ENCODE data around the gene CYS1. TPM values are rescaled to one million over a fixed set of nuclear protein-coding genes. Genes with fewer than 3 reads are reported as not detected.

CYS1 gene
- total RNA-seq, 3 donors from 2014 or later (not counting 1 experiment from before 2014, with no cell fraction given) = not detected

DNA sequence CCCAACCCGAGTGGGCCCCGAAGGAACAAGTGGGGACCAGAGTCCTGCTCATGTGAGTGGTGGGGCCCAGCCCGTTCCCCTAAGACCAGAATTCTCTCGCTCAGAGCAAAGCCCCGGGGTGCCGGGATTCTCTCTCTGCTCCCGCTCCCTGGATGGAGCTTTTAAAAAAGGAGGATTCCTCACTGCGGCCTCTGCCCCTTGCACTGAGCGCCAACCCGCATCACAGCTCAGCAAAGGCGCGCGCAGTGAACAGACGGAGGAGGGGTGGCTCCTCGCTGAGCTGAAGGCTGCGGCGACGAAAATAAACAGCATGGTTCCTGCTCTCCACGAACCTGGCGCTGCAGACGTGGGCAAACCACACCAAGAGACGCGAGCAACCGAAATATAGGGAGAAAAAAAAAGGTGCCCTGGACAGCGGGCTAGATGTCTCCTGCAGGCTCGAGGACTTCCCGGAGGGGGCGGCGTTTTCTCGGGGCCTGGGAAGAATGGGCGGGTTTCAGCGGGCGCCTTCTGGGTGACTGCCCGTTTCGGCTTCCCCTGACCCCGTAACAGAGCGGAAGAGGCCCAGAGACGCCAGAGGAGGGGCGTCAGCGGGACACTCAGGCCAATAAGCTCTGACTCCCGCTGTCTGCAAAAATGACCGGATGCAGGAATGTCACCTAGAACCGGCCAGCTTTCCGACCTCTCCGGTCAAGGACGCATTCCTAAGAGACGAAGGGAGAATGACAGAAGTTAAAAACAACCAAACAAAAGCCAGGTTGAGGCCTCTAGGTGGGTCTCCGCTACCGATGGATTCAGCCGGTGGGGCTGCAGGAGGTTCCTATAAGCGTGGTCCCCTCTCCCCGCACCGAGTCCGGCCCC lies 37.7 kb downstream of the CYS1 start:
- Mint-ChIP-seq H3K9me3 (no peaks in the 10 kb centered on the region), H3K4me3 (peak overlapping the region; percentile 92), H3K4me1 (peaks cover 14 to 54% of the 10 kb centered on the region in 2 donors), H3K36me3 (no peaks in the 10 kb centered on the region), H3K27ac (peak overlapping the region; percentile 95 to 96), H3K27me3 (ENCODE audit: low read depth in 2 of 2) (no peaks in the 10 kb centered on the region)
- TF ChIP-seq, protein P1, sequence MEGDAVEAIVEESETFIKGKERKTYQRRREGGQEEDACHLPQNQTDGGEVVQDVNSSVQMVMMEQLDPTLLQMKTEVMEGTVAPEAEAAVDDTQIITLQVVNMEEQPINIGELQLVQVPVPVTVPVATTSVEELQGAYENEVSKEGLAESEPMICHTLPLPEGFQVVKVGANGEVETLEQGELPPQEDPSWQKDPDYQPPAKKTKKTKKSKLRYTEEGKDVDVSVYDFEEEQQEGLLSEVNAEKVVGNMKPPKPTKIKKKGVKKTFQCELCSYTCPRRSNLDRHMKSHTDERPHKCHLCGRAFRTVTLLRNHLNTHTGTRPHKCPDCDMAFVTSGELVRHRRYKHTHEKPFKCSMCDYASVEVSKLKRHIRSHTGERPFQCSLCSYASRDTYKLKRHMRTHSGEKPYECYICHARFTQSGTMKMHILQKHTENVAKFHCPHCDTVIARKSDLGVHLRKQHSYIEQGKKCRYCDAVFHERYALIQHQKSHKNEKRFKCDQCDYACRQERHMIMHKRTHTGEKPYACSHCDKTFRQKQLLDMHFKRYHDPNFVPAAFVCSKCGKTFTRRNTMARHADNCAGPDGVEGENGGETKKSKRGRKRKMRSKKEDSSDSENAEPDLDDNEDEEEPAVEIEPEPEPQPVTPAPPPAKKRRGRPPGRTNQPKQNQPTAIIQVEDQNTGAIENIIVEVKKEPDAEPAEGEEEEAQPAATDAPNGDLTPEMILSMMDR (IDR thresholded peaks at IDR 0.05) = no peak
- intact Hi-C loops (cut with micrococcal nuclease) = loop anchor here (1.0 kb wide), 1 partner anchor 13 kb away; no protein-coding TSS in a partner anchor
- Histone ChIP-seq H3K27me3 (ENCODE audit: control insufficient read depth, insufficient read depth, low read length) (no peaks in the 10 kb centered on the region), H3K4me3 (ENCODE audit: low read length) (peak overlapping the region; percentile 62), H3K9me3 (ENCODE audit: control insufficient read depth, insufficient read depth, low read length) (no peaks in the 10 kb centered on the region), H3K4me1 (ENCODE audit: control insufficient read depth, insufficient read depth, low read length) (peaks cover 38% of the 10 kb centered on the region), H3K36me3 (ENCODE audit: control insufficient read depth, insufficient read depth, low read length) (peaks cover 5% of the 10 kb centered on the region), H3K27ac (ENCODE audit: low read length) (peak overlapping the region; percentile 86)
- peak; percentile 1 to 13 (median 8) for ATAC-seq
- DNase-seq = peak; percentile 44 to 71
- WGBS (ENCODE audit: insufficient coverage) = 30% methylated on average over 54 of the region's 54 CpGs

DNA sequence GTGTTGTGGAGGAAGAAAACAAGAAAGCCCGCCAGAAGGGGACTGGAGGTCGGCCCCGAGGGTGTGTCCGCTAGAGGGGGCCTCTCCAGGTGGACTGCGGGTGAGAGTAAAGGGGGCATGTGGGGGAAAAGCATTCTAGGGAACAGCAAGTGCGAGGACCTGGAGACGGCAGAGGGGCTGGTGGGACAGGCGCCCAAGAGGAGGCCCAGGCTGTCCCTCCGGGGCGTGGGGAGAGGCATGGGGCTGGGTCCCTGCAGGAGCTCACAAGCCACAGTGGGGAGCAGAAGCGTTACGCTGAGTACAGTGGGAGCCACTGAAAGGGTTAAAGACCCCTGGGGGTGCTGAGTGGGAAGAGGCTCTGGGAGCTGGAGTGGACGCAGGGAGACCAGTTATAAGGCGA lies 38.5 kb downstream of the CYS1 start:
- H3K27ac ChIP-seq (ENCODE audit: low read length) = no peak overlapping the region
- H3K4me3 Mint-ChIP-seq = peak overlapping the region; percentile 92
- TF ChIP-seq, protein P1 (IDR thresholded peaks at IDR 0.05) = no peak

DNA sequence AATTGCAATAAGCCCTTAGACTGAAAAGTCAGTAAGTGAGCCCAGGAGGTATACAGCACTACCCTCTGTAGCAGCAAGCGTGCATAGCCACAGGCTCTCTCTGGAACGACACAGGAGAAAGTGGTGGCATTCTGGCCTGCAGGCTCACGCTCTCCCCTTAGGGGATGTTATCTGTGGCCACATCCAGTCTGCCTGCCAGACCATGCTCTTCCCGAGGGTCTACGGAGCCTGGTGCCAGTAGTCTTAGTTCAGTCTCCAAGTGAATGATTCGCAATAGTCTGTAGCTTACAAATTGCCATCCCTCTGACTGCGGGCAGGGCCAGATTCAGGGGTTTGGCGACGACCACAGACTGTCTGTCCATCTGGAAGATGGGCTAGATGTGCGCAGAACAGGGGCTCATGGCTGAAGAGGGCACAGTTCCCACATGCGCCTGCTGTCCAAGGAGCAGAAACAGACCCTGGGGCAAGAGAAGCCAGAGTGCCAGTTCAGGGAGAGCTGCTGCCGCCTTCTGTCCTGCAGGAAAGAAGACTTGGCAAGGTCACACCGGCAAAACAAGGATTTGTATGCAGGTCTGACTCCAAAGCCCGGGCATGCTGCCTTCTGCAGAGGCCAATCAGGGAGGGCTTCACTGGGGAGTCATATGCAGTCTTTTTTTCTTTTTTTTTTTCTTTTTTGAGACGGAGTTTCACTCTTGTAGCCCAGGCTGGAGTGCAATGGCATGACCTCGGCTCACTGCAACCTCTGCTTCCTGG lies 40.4 kb downstream of the CYS1 start:
- Histone ChIP-seq H3K4me1 (ENCODE audit: control insufficient read depth, insufficient read depth, low read length) (peaks cover 55% of the 10 kb centered on the region), H3K4me3 (ENCODE audit: low read length) (no peak overlapping the region), H3K27ac (ENCODE audit: low read length) (no peak overlapping the region), H3K27me3 (ENCODE audit: control insufficient read depth, insufficient read depth, low read length) (no peaks in the 10 kb centered on the region), H3K36me3 (ENCODE audit: control insufficient read depth, insufficient read depth, low read length) (no peaks in the 10 kb centered on the region), H3K9me3 (ENCODE audit: control insufficient read depth, insufficient read depth, low read length) (no peaks in the 10 kb centered on the region)
- DNase-seq (no peak), ATAC-seq (no peak)
- Mint-ChIP-seq H3K27me3 (ENCODE audit: low read depth in 2 of 2) (no peaks in the 10 kb centered on the region), H3K4me3 (peak overlapping the region; percentile 17), H3K27ac (peak overlapping the region; percentile 27 to 96), H3K4me1 (peaks cover 28 to 60% of the 10 kb centered on the region in 2 donors), H3K9me3 (no peaks in the 10 kb centered on the region), H3K36me3 (no peaks in the 10 kb centered on the region)
- intact Hi-C loops (cut with micrococcal nuclease) = no loop called here
- WGBS (ENCODE audit: insufficient coverage) = 93% methylated on average over 15 of the region's 16 CpGs
- TF ChIP-seq, protein P1 (IDR thresholded peaks at IDR 0.05) = no peak

More for the DNA sequence above, 38.5 kb downstream of the CYS1 start:
- Mint-ChIP-seq H3K4me1 (peaks cover 14 to 50% of the 10 kb centered on the region in 2 donors), H3K9me3 (no peaks in the 10 kb centered on the region), H3K36me3 (no peaks in the 10 kb centered on the region), H3K27me3 (ENCODE audit: low read depth in 2 of 2) (no peaks in the 10 kb centered on the region), H3K27ac (peak overlapping the region; percentile 95 to 96)
- no peak for DNase-seq
- 98% methylated on average over 14 of the region's 14 CpGs for WGBS (ENCODE audit: insufficient coverage)
- intact Hi-C loops (cut with micrococcal nuclease) = loop anchor here (1.0 kb wide), 1 partner anchor 12 kb away; no protein-coding TSS in a partner anchor
- Histone ChIP-seq H3K9me3 (ENCODE audit: control insufficient read depth, insufficient read depth, low read length) (no peaks in the 10 kb centered on the region), H3K4me1 (ENCODE audit: control insufficient read depth, insufficient read depth, low read length) (peaks cover 40% of the 10 kb centered on the region), H3K4me3 (ENCODE audit: low read length) (no peak overlapping the region), H3K36me3 (ENCODE audit: control insufficient read depth, insufficient read depth, low read length) (peaks cover 2% of the 10 kb centered on the region), H3K27me3 (ENCODE audit: control insufficient read depth, insufficient read depth, low read length) (no peaks in the 10 kb centered on the region)
- no peak for ATAC-seq
